Measurements from ENCODE around the gene OR52E4.

GRCh38 chr11:5837695-5838094 is 42.7 kb upstream of the OR52E4 start:
- TF ChIP-seq CTCF (conservative IDR thresholded peaks at IDR 0.05; ENCODE audit: low read depth, low read length): no peak
- TF ChIP-seq EZH2 (IDR thresholded peaks at IDR 0.05; ENCODE audit: borderline replicate concordance, low read depth, low read length, poor library complexity, severe bottlenecking): no peak

All from A673 (cell line).